M059J (cell line): ENCODE data around the gene KCTD21. TPM values are rescaled to one million over a fixed set of nuclear protein-coding genes. Genes with fewer than 3 reads are reported as not detected.

Source experiments
- DNase-seq: peaks from one replicate; pipeline ENCODE4 v3.0.0-alpha.2; 2012; ENCODE audit warnings: low read depth
- total RNA-seq: library from RNA; depleted of rRNA; stranded (reverse); fragments of >200 nt; shearing (Covaris generic); gene quantifications from 2 replicates; pipeline ENCODE4 v1.2.3, GENCODE V29; 2014

Gene KCTD21
- total RNA-seq, 1 experiment from 2014 or later: 7.7 TPM

DNA sequence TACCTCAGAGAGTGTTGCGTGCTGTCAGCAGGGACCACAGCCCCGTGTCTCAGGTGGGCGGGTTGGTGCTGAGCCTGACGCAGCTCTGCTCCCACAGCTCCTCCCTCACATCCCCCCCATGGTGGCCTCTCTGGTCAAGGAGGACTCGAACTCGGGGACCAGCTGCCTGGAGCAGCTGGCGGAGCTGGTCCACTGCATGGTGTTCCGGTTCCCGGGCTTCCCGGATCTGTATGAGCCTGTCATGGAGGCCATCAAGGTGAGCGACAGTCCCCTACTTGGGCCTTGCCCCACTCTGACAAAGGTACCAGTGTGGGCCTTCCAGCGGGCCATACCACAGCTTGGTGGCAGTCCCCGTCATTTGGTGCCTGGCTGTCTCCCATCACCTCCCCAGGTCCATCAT lies 12.1 kb upstream of the KCTD21 start:
- DNase-seq: no peak

- no peak for DNase-seq
Measured at GRCh38 chr11:78200061-78200460, 11.6 kb upstream of the KCTD21 start.

GRCh38 chr11:78199653-78200015 lies 11.2 kb upstream of the KCTD21 start:
- no peak for DNase-seq

GRCh38 chr11:78199015-78199652 lies 10.7 kb upstream of the KCTD21 start:
- DNase-seq: no peak

- no peak for DNase-seq
Measured at GRCh38 chr11:78197816-78198215, 9.4 kb upstream of the KCTD21 start.

- no peak for DNase-seq
Measured at GRCh38 chr11:78196661-78197091, 8.2 kb upstream of the KCTD21 start.

DNA sequence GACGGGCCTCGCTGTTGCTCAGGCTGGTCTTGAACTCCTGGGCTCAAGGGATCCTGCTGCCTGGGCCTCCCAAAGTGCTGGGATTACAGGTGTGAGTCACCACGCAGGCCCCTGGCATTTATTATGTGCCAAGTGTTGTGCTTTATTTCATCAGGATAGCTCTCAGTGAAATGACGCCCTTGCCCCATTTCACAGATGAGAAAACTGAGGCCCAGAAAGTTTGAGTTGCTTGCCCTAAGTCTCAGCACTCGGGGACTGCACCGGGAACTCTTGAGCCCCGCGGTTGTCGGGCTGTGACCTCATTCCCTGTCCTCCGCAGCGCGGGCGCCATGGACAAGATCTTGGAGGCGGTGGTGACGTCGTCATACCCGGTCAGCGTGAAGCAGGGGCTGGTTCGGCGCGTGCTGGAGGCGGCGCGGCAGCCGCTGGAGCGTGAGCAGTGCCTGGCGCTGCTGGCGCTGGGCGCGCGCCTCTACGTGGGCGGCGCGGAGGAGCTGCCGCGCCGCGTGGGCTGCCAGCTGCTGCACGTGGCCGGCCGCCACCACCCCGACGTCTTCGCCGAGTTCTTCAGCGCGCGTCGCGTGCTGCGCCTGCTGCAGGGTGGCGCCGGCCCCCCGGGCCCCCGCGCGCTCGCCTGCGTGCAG lies 7.6 kb upstream of the KCTD21 start:
- no peak for DNase-seq

DNA sequence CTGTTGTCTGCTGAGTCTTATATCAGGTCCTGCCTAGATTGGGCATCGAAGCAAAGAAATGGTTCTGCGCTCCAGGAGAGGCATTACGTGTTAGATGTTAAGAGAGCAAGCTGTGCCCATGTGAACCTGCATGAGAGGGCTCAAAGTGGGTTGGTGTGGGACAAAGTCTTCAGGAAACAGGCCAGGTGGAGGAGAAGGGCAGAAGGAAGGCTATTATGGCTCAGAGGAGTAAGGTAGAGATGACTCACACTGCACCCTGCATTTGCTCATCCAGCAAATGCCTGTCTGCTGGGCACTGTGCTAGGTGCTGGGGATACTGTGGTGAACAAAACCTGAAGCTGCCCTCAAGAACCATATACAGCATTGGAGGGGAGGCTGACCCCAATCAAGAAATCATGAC lies 6.1 kb upstream of the KCTD21 start:
- DNase-seq: no peak

DNA sequence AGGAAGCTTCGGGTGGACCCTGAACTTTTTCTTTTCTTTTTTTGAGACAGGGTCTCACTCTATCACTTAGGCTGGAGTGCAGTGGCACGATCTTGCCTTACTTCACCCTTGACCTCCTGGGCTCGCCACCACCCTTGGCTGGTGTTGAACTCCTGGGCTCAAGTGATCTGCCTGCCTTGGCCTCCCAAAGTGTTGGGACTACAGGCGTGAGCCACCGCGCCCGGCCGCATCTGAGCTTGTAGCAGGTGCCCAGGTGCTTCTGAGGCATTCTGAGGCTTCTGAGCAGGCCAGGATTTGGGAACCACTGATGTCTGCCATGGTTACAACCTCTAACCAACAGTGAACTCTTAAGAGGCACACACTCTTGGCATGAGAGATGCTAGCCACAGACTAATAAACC lies 5.4 kb upstream of the KCTD21 start:
- DNase-seq: no peak

DNA sequence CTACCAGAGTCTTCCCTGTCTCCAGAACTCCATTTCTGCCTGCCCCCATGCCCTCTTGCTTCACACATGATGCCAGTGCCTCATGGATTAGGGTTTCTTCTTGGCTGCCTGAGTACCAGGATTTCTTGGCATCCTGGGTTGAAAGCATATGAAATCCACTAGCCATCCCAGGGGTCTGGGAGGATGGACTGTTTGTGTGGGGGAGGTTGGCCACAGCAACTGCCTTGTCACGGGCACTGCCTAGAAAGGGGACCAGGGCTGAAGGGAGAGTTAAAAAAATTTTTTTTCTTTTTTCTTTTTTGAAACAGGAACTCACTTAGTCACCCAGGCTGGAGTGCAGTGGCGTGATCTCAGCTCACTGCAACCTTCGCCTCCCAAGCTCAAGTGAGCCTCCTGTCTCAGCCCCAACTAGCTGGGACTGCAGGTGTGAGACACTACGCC lies 4.5 kb upstream of the KCTD21 start:
- no peak for DNase-seq

DNA sequence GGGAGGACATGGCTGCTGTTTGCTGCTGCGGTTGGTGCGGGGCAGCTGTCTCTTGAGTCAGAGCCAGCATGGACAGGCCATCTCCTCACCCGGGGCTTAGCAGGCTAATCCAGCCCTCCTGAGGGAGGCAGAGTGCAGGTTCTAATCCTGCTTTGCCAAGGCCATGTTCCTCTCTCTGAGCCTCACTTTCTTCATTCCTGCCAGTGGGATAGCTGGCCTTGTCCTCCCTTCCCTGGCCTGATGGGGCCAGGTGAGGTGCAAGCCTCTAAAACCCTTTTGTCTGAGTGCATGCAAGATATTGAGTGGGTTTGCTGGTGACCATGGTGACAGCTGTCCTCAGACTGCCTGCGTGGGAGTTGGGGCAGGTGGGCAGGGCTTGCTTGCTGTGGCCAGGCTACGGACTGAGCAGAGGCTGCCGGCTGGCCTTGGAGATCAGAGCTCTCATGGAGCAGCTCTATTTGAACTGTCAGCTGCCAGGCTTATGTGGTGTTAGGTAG lies 3.8 kb upstream of the KCTD21 start:
- no peak for DNase-seq

DNA sequence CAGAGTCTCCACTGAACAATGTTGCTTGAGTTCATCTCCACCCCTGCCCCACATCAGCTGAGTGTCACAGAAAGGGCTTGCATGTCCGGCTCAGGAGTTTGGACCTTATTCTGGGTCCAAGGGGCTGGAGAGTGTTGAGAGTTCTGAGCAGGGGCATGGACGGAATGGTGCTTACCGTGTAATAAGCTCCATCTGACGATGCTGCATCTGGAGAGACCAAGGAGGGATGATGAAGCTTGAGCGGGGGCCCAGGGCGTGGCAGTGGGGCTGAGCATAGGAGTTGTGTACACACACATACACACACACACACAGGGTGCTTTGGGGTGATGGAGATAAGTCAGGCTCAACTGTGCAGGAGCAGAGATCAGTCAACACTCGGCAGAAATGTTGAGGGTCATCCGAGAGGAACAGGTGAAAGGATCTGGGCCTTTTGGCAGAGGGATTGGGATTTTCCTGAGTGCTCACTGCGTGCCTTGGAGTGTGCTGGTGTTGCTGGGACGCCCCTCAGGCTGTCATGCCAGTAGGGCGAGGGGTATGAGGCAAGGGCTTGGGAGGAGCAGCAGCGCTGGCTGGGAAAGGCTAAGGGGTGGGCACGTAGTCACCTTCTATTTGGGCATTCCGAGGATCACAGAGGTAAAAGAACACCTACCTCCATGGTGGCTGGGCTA lies 2.6 kb upstream of the KCTD21 start:
- DNase-seq: no peak

GRCh38 chr11:78190374-78190773 lies 1.9 kb upstream of the KCTD21 start:
- no peak for DNase-seq

- no peak for DNase-seq
Measured at GRCh38 chr11:78189851-78190250, 1.4 kb upstream of the KCTD21 start.

GRCh38 chr11:78189174-78189724 lies 823 bp upstream of the KCTD21 start:
- no peak for DNase-seq

- no peak for DNase-seq
Measured at GRCh38 chr11:78187366-78188285, 800 bp downstream of the KCTD21 start.

DNA sequence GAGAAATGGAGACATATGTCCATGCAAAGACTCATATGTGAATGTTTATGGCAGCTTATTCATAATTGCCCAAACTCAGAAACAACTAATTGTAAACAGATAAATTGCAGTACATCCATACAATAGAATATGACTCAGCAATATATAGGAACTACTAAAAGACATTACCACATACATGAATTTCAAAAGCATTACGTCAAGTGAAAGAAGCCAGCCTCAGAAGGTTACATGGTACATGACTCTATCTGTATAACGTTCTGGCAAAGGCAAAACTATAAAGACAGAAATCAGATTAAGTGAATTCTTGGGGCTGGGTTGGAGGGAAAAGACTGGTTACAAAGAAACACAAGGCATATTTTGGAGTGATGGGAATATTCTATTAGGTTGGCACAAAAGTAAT lies 7.2 kb downstream of the KCTD21 start:
- no peak for DNase-seq

DNA sequence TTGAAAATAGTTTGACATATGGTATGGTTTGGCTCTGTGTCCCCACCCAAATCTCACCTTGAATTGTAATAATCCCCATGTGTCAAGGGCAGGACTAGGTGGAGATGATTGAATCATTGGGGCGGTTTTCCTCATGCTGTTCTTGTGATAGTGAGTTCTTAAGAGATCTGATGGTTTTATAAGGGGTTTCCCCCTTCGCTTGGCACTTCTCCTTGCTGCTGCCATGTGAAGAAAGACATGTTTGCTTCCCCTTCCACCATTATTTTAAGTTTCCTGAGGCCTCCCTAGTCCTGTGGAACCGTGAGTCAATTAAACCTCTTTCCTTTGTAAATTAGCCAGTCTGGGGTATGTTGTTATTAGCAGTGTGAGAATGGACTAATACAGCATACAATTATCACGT lies 7.7 kb downstream of the KCTD21 start:
- DNase-seq: no peak

- DNase-seq: no peak
Measured at GRCh38 chr11:78179459-78180071, 8.9 kb downstream of the KCTD21 start.

DNA sequence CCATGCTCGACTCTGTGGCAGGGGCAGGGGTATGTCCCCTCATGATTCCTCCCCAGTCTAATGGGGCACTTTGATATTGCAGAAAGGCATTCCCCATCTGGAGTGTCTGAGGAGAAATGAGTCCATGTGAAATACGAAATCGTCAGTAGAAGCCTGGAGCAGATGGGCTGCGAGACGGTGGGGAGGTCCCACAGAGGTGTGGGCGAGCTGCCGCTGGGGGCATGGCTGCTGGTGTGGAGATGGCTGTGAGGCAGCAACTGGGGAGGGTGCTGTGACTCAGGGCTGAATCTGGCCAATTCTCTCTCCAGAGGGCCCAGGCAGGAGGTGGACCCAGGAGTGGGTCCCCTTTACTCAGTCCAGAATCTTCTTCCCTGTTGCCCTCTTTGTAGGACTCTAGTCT lies 11.2 kb downstream of the KCTD21 start:
- DNase-seq: no peak

GRCh38 chr11:78176605-78177141 lies 11.8 kb downstream of the KCTD21 start:
- DNase-seq: no peak
